GM10248 (cell line): ENCODE results near the gene YTHDF2.

Experiments
- CTCF ChIA-PET: fragments of 300-600 bp; sonication (Branson Sonifier 250); formaldehyde crosslinking; extraction: SDS; loops from one replicate; lab custom pipeline; 2021; ENCODE audit warnings: antibody characterized with exemption; lab: Yijun Ruan, JAX
- POLR2A ChIA-PET: fragments of 350-650 bp; sonication (Branson Sonifier 250); formaldehyde crosslinking; extraction: SDS; loops from one replicate; lab custom pipeline; 2020; ENCODE audit warnings: antibody characterized with exemption; lab: Yijun Ruan, JAX
- DNase-seq: peaks from one replicate; pipeline ENCODE4 v3.0.0; 2012; ENCODE audit errors: extremely low spot score
- TF ChIP-seq, protein P1 (sequence below): IDR thresholded peaks from 2 replicates; pipeline ENCODE4 v1.5.1; 2012; ENCODE audit warnings: mild to moderate bottlenecking, low read depth; ENCODE audit errors: extremely low read depth, missing control alignments, control extremely low read depth

Gene YTHDF2

DNA sequence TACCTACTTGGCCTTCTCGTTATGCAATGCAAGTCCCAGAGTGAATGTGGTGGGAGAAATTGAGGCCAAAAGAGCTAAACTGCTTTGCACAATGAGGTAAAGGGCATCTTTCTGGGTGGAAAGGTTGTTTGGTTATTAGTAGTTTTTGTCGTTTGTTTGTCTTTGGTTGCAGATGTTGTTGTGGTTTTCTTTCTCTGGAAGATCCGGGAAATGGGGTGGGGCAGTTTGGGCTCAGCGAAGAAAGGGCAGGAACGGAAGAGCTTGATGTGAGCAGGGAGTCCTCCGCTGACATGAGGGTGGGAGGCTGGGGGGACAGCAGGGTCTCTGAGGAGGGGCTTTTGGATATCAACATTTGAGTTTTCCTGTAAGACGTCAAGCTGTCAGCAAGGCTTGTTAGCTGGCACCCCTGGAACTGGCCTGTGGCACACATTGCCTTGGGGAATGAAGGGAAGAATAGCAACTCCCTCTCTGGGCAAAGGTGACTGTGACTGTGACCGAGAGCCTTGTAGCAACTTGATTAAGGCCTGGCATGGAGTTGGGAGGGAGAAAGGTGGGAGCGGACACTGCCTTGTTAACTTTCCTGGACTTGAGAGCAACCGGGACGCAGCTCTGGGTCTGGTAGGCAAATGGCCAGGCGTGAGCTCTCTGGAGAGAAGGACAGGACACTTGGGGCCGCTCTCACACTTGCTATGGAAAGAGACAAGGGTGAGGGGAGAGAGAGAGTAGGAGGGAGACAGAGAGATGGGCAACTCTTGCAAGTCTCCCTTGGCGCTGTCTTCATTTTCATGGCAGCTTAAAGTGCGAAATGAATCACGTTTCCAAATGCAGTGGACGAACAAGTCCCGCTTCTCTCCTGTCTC, 59.8 kb downstream of the YTHDF2 start:
- POLR2A ChIA-PET, result no interaction called here
- CTCF ChIA-PET, result interaction anchor here (2.5 kb wide), 1 partner anchor 12 kb away, joined by 12 read pairs; no protein-coding TSS in a partner anchor
- no peak for DNase-seq
- TF ChIP-seq, protein P1, sequence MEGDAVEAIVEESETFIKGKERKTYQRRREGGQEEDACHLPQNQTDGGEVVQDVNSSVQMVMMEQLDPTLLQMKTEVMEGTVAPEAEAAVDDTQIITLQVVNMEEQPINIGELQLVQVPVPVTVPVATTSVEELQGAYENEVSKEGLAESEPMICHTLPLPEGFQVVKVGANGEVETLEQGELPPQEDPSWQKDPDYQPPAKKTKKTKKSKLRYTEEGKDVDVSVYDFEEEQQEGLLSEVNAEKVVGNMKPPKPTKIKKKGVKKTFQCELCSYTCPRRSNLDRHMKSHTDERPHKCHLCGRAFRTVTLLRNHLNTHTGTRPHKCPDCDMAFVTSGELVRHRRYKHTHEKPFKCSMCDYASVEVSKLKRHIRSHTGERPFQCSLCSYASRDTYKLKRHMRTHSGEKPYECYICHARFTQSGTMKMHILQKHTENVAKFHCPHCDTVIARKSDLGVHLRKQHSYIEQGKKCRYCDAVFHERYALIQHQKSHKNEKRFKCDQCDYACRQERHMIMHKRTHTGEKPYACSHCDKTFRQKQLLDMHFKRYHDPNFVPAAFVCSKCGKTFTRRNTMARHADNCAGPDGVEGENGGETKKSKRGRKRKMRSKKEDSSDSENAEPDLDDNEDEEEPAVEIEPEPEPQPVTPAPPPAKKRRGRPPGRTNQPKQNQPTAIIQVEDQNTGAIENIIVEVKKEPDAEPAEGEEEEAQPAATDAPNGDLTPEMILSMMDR, result no peak

DNA sequence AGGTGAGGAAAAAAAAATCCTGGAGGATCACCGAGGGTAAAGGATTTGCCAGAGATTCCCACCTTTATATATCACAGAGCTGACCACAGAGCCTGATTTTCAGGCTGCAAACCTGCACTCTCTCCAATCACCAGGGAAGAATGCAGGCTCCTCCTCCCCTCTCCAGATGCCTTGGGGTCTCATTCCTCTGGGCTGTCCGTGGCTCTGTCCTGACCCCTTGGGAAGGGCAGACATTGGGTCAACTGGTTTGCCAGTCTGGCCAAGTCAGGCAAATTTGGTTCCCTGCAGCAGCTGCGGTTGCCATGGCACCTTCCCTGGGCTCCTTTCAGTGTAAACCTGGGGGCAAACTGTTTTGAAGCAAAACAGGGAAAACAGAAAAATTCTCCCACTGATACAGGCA, 63.6 kb downstream of the YTHDF2 start:
- ChIA-PET CTCF (no interaction called here), POLR2A (no interaction called here)
- TF ChIP-seq, protein P1, result no peak
- no peak for DNase-seq

DNA sequence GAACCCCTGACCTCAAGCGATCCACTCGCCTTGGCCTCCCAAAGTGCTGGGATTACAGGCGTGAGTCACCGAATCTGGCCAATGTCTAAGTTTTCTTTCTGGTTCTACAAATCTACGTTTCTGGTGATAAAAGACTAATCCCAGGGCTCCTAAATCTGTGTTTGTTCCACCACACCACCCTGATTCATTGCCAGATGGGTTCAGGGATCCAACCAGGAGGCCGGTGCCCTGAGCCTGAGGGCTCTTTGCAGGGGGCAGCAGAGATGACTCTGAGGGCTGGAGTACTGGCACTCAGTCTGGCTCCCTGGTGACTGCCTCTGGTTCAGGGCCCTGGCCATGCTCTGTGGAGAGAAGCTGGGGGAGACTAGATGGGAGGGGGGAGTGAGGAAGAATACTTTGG, 64.7 kb downstream of the YTHDF2 start:
- ChIA-PET POLR2A (no interaction called here), CTCF (no interaction called here)
- TF ChIP-seq, protein P1, result no peak
- DNase-seq, result no peak

DNA sequence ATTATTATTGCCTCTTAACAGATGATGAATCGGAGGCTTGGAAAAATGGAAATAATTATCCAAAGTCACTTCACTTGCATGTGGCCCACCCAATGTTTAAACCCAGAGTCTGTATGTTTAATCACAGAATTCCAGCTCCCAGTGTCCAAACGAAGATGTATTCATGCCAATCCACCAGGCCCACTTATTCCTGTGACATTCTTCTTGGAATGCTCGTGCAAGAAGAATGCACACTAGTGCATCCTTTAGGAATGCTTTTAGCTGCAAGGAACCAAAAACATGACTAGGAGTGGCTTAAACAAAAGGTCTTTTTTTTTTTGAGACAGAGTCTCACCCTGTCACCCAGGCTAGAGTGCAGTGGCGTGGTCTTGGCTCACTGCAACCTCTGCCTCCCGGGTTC, 66.3 kb downstream of the YTHDF2 start:
- no peak for DNase-seq
- ChIA-PET CTCF (interaction anchor here (0.9 to 1.9 kb wide), 4 partner anchors 12 to 74 kb away, joined by 3 to 7 read pairs (median 5); no protein-coding TSS in a partner anchor), POLR2A (no interaction called here)
- TF ChIP-seq, protein P1, result no peak

DNA sequence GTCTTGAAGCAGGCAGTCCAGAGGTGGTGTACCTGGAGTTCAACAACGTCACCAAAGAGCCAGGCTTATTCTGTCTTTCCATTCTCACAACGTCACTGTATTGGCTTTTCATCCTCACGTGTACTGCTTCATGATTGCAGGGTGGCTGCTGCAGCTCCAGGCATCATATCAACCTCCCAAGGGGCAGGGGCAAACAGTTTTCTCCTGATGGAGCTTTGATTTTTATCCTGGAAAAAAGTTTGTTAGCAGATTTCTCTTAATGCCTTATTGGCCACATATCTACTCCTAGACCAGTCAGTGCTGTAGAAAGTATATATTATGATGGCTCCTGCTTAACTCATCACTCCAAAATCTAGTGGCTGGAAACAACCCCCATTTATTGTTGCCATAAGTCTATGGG, 66.9 kb downstream of the YTHDF2 start:
- ChIA-PET POLR2A (no interaction called here), CTCF (interaction anchor here (0.9 to 1.9 kb wide), 3 partner anchors 12 to 74 kb away, joined by 3 to 7 read pairs (median 4); no protein-coding TSS in a partner anchor)
- TF ChIP-seq, protein P1, result no peak
- no peak for DNase-seq

DNA sequence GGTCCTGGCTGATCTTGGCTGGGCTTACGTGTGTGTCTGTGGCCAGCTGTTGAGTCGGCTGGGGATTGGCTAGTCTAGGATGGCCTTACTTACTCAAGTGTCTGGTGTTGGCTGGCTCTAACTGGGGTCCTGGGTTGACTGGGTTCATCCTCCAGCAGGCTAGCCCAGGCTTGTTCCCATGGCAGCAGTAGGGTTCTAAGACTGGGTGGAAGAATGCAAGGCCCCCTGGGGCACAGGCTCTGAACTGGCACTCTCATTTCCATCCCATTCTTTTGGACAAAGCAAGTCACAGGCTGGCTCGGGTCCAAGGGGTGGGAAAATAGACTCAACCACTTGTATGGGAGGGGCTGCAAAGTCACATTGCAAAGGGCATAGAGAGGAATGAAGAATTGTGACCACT, 67.3 kb downstream of the YTHDF2 start:
- TF ChIP-seq, protein P1, result no peak
- DNase-seq, result no peak
- CTCF ChIA-PET, result interaction anchor here (1.4 to 1.9 kb wide), 3 partner anchors 11 to 73 kb away, joined by 3 to 7 read pairs (median 3); no protein-coding TSS in a partner anchor
- POLR2A ChIA-PET, result no interaction called here
